ENCODE measurements around the gene ZPR1. TPM values are rescaled to one million over a fixed set of nuclear protein-coding genes. Genes with fewer than 3 reads are reported as not detected.

Gene ZPR1
- total and polyA plus RNA-seq, 3 experiments from 2014 or later, result 47.6 to 124 (median 118) TPM

GRCh38 chr11:116792869-116793771 is 5.3 kb upstream of the ZPR1 start:
- H3K4me3 ChIP-seq (ENCODE audit: low read length), result no peak overlapping the region
- H3K36me3 Mint-ChIP-seq, result no peaks in the 10 kb centered on the region
- H3K4me3 Mint-ChIP-seq, result peak overlapping the region in 1 of 7 donors; percentile 5
- CTCF ChIA-PET, result interaction anchor here (1.1 to 8.4 kb wide), 8 partner anchors 40 to 314 kb away, joined by 3 to 101 read pairs (median 6); partner anchors contain the start of genes APOA1 and APOC3
- H3K4me1 Mint-ChIP-seq, result peaks cover 14 to 22% (median 16%) of the 10 kb centered on the region in 3 donors
- H3K9me3 ChIP-seq (ENCODE audit: low read length), result no peaks in the 10 kb centered on the region
- H3K27ac ChIP-seq (ENCODE audit: low read depth, low read length), result no peak overlapping the region
- H3K27me3 ChIP-seq (ENCODE audit: insufficient read depth, low read length, poor library complexity, severe bottlenecking), result no peaks in the 10 kb centered on the region
- peak overlapping the region in 2 of 8 donors; percentile 4 to 48 for H3K27ac Mint-ChIP-seq
- POLR2A ChIA-PET, result interaction anchor here (2.4 kb wide), 1 partner anchor 43 kb away, joined by 7 read pairs; no protein-coding TSS in a partner anchor
- no peaks in the 10 kb centered on the region for H3K9me3 Mint-ChIP-seq
- no peaks in the 10 kb centered on the region for H3K36me3 ChIP-seq (ENCODE audit: insufficient read depth, low read length)
- H3K4me1 ChIP-seq (ENCODE audit: insufficient read depth, low read length), result peaks cover 15% of the 10 kb centered on the region
- no peak for DNase-seq
- peaks cover 0 to 1% of the 10 kb centered on the region in 2 donors for H3K27me3 Mint-ChIP-seq

DNA sequence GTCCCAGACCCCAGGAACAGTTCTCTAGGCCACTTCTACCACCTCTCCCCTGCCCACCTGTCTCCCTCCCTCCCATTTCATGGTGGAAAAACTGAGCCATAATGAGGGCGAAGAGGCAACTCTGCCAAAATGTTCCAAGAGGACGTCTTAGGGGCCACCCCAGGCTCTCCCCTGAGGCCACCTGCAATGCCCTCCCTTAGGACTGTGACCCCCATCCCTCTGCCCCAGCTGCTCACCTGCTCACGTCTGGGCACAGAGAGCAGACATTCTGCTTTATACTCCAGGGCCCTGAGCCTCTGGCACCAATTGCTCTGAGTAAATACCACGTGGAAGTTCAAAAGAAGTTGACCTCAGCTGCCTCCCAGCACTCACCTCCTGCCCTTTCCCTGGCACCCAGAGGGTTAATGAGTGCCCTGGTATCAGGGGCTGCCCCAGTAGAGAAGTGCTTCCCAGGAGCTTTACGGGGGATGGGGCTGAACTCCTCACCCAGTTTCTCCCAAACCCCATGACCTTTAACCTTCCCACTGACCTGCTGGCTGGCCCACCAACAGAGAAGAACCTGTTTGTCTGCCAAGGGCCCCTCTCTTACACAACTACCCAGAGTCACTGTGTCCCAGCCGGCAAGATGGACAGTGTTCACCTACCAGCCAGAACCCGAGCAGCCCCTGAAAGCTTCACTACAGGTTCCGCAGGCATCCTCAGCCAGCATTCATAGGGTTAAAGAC is 4.5 kb upstream of the ZPR1 start:
- H3K27ac ChIP-seq (ENCODE audit: low read depth, low read length), result no peak overlapping the region
- no peaks in the 10 kb centered on the region for H3K9me3 Mint-ChIP-seq
- H3K27me3 ChIP-seq (ENCODE audit: insufficient read depth, low read length, poor library complexity, severe bottlenecking), result no peaks in the 10 kb centered on the region
- CTCF ChIA-PET, result interaction anchor here (1.1 to 8.4 kb wide), 12 partner anchors 7 to 437 kb away, joined by 4 to 101 read pairs (median 8); partner anchors contain the start of genes APOA1, APOC3, BUD13 and SIK3
- H3K9me3 ChIP-seq (ENCODE audit: low read length), result no peaks in the 10 kb centered on the region
- DNase-seq, result no peak
- no peak overlapping the region for H3K4me3 ChIP-seq (ENCODE audit: low read length)
- peaks cover 16 to 27% (median 20%) of the 10 kb centered on the region in 3 donors for H3K4me1 Mint-ChIP-seq
- H3K4me1 ChIP-seq (ENCODE audit: insufficient read depth, low read length), result peaks cover 17% of the 10 kb centered on the region
- H3K27me3 Mint-ChIP-seq, result peaks cover 0 to 1% of the 10 kb centered on the region in 2 donors
- no peak overlapping the region for H3K4me3 Mint-ChIP-seq
- peak overlapping the region in 2 of 8 donors; percentile 11 to 50 for H3K27ac Mint-ChIP-seq
- H3K36me3 Mint-ChIP-seq, result peaks cover 0 to 5% (median 0%) of the 10 kb centered on the region in 3 donors
- POLR2A ChIA-PET, result interaction anchor here (2.4 kb wide), 1 partner anchor 43 kb away, joined by 7 read pairs; no protein-coding TSS in a partner anchor
- H3K36me3 ChIP-seq (ENCODE audit: insufficient read depth, low read length), result no peaks in the 10 kb centered on the region

DNA sequence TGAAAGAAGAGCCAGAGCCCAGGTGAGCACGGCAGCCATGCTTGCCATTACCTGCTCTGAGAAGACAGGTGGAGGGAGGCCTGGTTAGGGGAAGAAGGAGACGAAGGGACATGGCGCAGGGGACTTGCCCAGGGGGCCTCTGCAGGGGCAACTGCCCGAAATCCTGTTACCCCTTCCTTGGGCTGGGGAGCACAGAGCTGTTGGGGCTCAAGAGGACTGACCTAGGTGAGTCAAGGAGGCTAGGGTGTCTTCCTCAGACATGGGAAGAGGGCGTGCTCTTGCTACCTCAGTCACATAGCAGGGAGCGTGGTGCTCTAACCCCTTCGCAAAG is 4.0 kb upstream of the ZPR1 start, which contains the start of gene APOA5:
Gene APOA5, minus strand, starts transcription at position 67 of the 331 bp plus-strand sequence. Its CDS starts 19 bp downstream, at position 48.
- Mint-ChIP-seq H3K4me1 (peaks cover 21 to 33% (median 25%) of the 10 kb centered on the region in 3 donors), H3K27ac (peak within 1 kb of the TSS in 6 of 8 donors; percentile 65 to 88 (median 82)), H3K9me3 (no peaks in the 10 kb centered on the region), H3K4me3 (peak within 1 kb of the TSS in 6 of 7 donors; percentile 39 to 76 (median 54)), H3K36me3 (peaks cover 0 to 10% (median 2%) of the 10 kb centered on the region in 3 donors), H3K27me3 (peaks cover 0 to 1% of the 10 kb centered on the region in 2 donors)
- no peaks in the 10 kb centered on the region for H3K36me3 ChIP-seq (ENCODE audit: insufficient read depth, low read length)
- CTCF ChIA-PET, result interaction anchor here (0.8 to 8.4 kb wide), 22 partner anchors 8 to 438 kb away, joined by 3 to 101 read pairs (median 5); partner anchors contain the start of genes APOA1, APOC3, BUD13 and SIK3
- no peaks in the 10 kb centered on the region for H3K27me3 ChIP-seq (ENCODE audit: insufficient read depth, low read length, poor library complexity, severe bottlenecking)
- no peak within 1 kb of the TSS for H3K27ac ChIP-seq (ENCODE audit: low read depth, low read length)
- no peak for DNase-seq
- no peak within 1 kb of the TSS for H3K4me3 ChIP-seq (ENCODE audit: low read length)
- peaks cover 22% of the 10 kb centered on the region for H3K4me1 ChIP-seq (ENCODE audit: insufficient read depth, low read length)
- POLR2A ChIA-PET, result interaction anchor here (0.6 to 1.8 kb wide), 3 partner anchors 19 to 314 kb away, joined by 3 to 8 read pairs (median 8); partner anchors contain the start of gene BUD13
- no peaks in the 10 kb centered on the region for H3K9me3 ChIP-seq (ENCODE audit: low read length)

DNA sequence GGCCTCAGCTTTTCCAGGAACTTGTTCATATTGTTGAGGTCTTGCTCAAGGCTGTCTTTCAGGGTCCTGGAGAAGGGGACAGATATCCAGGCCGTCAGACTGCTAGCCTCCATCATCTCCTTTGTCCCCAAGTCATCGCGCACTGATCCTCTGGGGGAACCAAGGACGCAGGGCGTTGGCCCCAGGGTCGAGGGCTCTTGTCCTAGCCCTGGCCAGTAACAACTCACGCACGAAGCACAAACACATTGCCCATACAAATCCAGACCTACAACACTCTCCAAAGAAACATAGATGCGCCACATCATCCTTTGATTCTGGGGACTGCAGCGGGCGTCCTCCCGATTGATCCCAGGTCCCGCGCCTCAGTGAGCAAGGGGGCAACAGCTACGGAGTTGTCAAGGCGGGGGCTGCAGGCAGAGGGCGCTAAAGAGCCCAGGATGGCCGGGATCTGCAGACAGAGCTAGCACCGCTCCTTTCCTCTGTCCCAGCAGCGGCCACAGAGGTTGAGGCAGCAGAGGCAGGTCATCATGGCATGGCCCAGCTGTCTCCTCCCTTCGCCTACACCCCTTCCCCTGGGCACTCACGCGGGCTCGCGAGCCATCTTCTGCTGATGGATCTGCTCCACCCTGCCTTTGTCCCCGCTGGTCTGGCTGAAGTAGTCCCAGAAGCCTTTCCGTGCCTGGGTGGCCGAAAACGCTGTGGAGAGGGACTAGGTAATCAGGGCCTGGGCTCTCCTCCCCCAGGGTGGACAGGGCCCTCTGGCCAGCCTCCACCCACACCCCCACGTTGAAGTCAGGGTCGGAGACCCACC is 3.4 kb upstream of the ZPR1 start:
- Mint-ChIP-seq H3K27ac (peak overlapping the region in 6 of 8 donors; percentile 65 to 88 (median 82)), H3K27me3 (peaks cover 0 to 1% of the 10 kb centered on the region in 2 donors), H3K36me3 (peaks cover 0 to 16% (median 3%) of the 10 kb centered on the region in 3 donors), H3K4me1 (peaks cover 27 to 38% (median 31%) of the 10 kb centered on the region in 3 donors), H3K4me3 (peak overlapping the region in 6 of 7 donors; percentile 39 to 76 (median 54)), H3K9me3 (no peaks in the 10 kb centered on the region)
- Histone ChIP-seq H3K9me3 (ENCODE audit: low read length) (no peaks in the 10 kb centered on the region), H3K27ac (ENCODE audit: low read depth, low read length) (no peak overlapping the region), H3K4me3 (ENCODE audit: low read length) (no peak overlapping the region), H3K36me3 (ENCODE audit: insufficient read depth, low read length) (peaks cover 5% of the 10 kb centered on the region), H3K27me3 (ENCODE audit: insufficient read depth, low read length, poor library complexity, severe bottlenecking) (no peaks in the 10 kb centered on the region), H3K4me1 (ENCODE audit: insufficient read depth, low read length) (peaks cover 28% of the 10 kb centered on the region)
- ChIA-PET CTCF (interaction anchor here (0.8 to 8.4 kb wide), 27 partner anchors 8 to 438 kb away, joined by 3 to 101 read pairs (median 5); partner anchors contain the start of genes APOA1, APOC3, BUD13 and SIK3), POLR2A (interaction anchor here (0.6 to 1.8 kb wide), 4 partner anchors 18 to 314 kb away, joined by 3 to 8 read pairs (median 6); partner anchors contain the start of gene BUD13)
- peak; percentile 71 to 84 (median 74) for DNase-seq

- CTCF ChIA-PET, result interaction anchor here (0.8 to 8.4 kb wide), 23 partner anchors 7 to 439 kb away, joined by 3 to 101 read pairs (median 5); partner anchors contain the start of genes APOA1, APOC3, BUD13 and SIK3
- no peak for DNase-seq
- peaks cover 35 to 47% (median 38%) of the 10 kb centered on the region in 3 donors for H3K4me1 Mint-ChIP-seq
- H3K9me3 ChIP-seq (ENCODE audit: low read length), result no peaks in the 10 kb centered on the region
- peaks cover 29% of the 10 kb centered on the region for H3K4me1 ChIP-seq (ENCODE audit: insufficient read depth, low read length)
- H3K36me3 Mint-ChIP-seq, result peaks cover 2 to 24% (median 9%) of the 10 kb centered on the region in 3 donors
- no peak overlapping the region for H3K27ac ChIP-seq (ENCODE audit: low read depth, low read length)
- peaks cover 0 to 1% of the 10 kb centered on the region in 2 donors for H3K27me3 Mint-ChIP-seq
- peak overlapping the region in 1 of 7 donors; percentile 59 for H3K4me3 Mint-ChIP-seq
- H3K27me3 ChIP-seq (ENCODE audit: insufficient read depth, low read length, poor library complexity, severe bottlenecking), result no peaks in the 10 kb centered on the region
- no peak overlapping the region for H3K4me3 ChIP-seq (ENCODE audit: low read length)
- peak overlapping the region in 3 of 8 donors; percentile 80 to 88 (median 87) for H3K27ac Mint-ChIP-seq
- POLR2A ChIA-PET, result interaction anchor here (0.6 to 1.8 kb wide), 5 partner anchors 46 to 506 kb away, joined by 4 to 8 read pairs (median 6); no protein-coding TSS in a partner anchor
- H3K9me3 Mint-ChIP-seq, result no peaks in the 10 kb centered on the region
- H3K36me3 ChIP-seq (ENCODE audit: insufficient read depth, low read length), result peaks cover 14% of the 10 kb centered on the region
Observed at GRCh38 chr11:116790167-116791001, 2.6 kb upstream of the ZPR1 start.

- H3K4me1 Mint-ChIP-seq, result peaks cover 45 to 61% (median 49%) of the 10 kb centered on the region in 3 donors
- Histone ChIP-seq H3K27me3 (ENCODE audit: insufficient read depth, low read length, poor library complexity, severe bottlenecking) (no peaks in the 10 kb centered on the region), H3K4me1 (ENCODE audit: insufficient read depth, low read length) (peaks cover 29% of the 10 kb centered on the region), H3K9me3 (ENCODE audit: low read length) (no peaks in the 10 kb centered on the region), H3K27ac (ENCODE audit: low read depth, low read length) (no peak overlapping the region), H3K36me3 (ENCODE audit: insufficient read depth, low read length) (peaks cover 28% of the 10 kb centered on the region), H3K4me3 (ENCODE audit: low read length) (no peak overlapping the region)
- no peaks in the 10 kb centered on the region for H3K9me3 Mint-ChIP-seq
- DNase-seq, result no peak
- peak overlapping the region; percentile 70 to 100 (median 97) for H3K4me3 Mint-ChIP-seq
- ChIA-PET POLR2A (no interaction called here), CTCF (interaction anchor here (0.9 to 8.4 kb wide), 3 partner anchors 45 to 326 kb away, joined by 3 to 101 read pairs (median 99); partner anchors contain the start of genes APOA1 and APOC3)
- no peaks in the 10 kb centered on the region for H3K27me3 Mint-ChIP-seq
- peak overlapping the region in 6 of 8 donors; percentile 96 to 99 (median 98) for H3K27ac Mint-ChIP-seq
- H3K36me3 Mint-ChIP-seq, result peaks cover 6 to 38% (median 23%) of the 10 kb centered on the region in 3 donors
Observed at GRCh38 chr11:116788975-116789374, 1.2 kb upstream of the ZPR1 start.
